ENCODE measurements around the gene TGFB1. TPM values are rescaled to one million over a fixed set of nuclear protein-coding genes. Genes with fewer than 3 reads are reported as not detected.

TGFB1 gene
- total RNA-seq, 1 experiment from 2014 or later = 54.6 TPM

DNA sequence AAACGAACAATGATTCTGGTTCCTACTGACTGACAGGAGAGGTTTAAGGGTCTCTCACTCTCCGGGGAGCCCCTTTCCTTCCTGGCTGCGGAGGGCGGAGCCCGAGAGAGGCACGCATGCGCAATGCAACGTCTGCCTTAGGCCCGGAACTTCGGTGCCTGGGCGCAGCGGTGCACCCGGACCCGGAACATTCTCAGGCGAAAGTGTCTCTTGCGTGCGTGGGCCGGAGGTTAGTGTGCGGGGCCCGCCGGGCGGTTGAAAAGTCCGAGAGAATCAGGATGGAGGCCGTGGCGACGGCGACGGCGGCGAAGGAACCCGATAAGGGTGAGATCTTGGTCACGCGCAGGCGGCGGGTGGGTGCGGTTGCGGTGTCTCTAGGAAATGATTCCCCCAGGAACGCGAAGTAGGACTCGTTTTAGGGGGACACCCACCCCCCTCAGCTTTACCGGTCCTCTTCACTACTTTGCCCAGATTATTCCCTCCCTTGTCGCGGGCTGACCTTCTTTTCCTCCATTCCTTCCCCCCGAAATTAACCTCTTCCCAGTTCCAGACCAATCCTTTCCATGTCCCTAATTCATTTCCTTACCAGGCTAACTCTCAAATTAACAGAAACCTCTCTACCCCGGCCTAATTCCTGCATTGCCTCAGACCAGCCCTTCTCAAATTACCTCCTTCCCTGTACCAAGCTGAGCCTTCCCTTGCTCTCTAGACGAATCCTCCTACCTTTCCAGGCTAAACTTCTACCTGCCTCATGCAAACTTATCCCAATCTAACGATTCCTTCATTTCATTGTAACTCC is 43.5 kb downstream of the TGFB1 start, which contains the start of gene CCDC97:
CCDC97 (plus strand) TSS at position 140 of the 799 bp plus-strand sequence; CDS start at position 279, 139 bp downstream.
- peak within 1 kb of the TSS; percentile 88 for H3K27ac ChIP-seq (ENCODE audit: low read depth, low read length)
- RAD21 ChIA-PET (ENCODE audit: low non-redundant PET in 1 of 2, low total read pairs in 2 of 2, uncharacterized antibody in 2 of 2, unreplicated experiment in 2 of 2) = interaction anchor here in 1 of 2 experiments (0.6 kb wide), 1 partner anchor 86 kb away, joined by 4 read pairs; no protein-coding TSS in a partner anchor
- no peak within 1 kb of the TSS for H2AFZ ChIP-seq (ENCODE audit: low read depth, low read length, poor library complexity, severe bottlenecking)
- peak within 1 kb of the TSS; percentile 79 to 92 for H3K4me3 ChIP-seq (replicated peaks in 1 of 2; ENCODE audit: low read depth in 1 of 2, low read length in 2 of 2)
- peak; percentile 76 for ATAC-seq
- no peaks in the 10 kb centered on the region for H3K27me3 ChIP-seq (ENCODE audit: insufficient read depth, low read length)
- CTCF ChIA-PET = no interaction called here
- peak; percentile 75 for DNase-seq (ENCODE audit: low read depth, low spot score)
- POLR2A ChIA-PET = no interaction called here
- intact Hi-C loops (cut with micrococcal nuclease) = loop anchor here (2.0 kb wide), 1 partner anchor 41 kb away; no protein-coding TSS in a partner anchor
- peaks cover 33% of the 10 kb centered on the region for H3K79me2 ChIP-seq (ENCODE audit: insufficient read depth, low read length)
- BruUV-seq (replicated peaks) = TSS peak; percentile 60
- peaks cover 4% of the 10 kb centered on the region; the same call in 1 of the 2 replicates for H4K20me1 ChIP-seq (ENCODE audit: insufficient read depth)
- no peaks in the 10 kb centered on the region for H3K9me2 ChIP-seq (ENCODE audit: insufficient read depth)
- peaks cover 12 to 25% of the 10 kb centered on the region in 2 experiments for H3K4me1 ChIP-seq (ENCODE audit: control insufficient read depth in 1 of 2, insufficient read depth in 2 of 2, low read length in 2 of 2)
- H3K4me2 ChIP-seq (ENCODE audit: low read length) = peak within 1 kb of the TSS; percentile 95
- H3K36me3 ChIP-seq (ENCODE audit: control insufficient read depth in 1 of 2, insufficient read depth in 2 of 2, low read length in 2 of 2) = peaks cover 11 to 38% of the 10 kb centered on the region in 2 experiments
- H3K9ac ChIP-seq (ENCODE audit: low read length) = peak within 1 kb of the TSS; percentile 84
- no peaks in the 10 kb centered on the region for H3K9me3 ChIP-seq (ENCODE audit: control insufficient read depth in 1 of 2, insufficient read depth in 1 of 2, low read depth in 1 of 2, low read length in 2 of 2)
- no peak for TF ChIP-seq YY1 (IDR thresholded peaks at IDR 0.05; ENCODE audit: extremely low read depth, insufficient replicate concordance, low read depth, low read length)
- no peak for TF ChIP-seq CEBPB (IDR thresholded peaks at IDR 0.05; ENCODE audit: low read depth)
- TF ChIP-seq, protein P1, sequence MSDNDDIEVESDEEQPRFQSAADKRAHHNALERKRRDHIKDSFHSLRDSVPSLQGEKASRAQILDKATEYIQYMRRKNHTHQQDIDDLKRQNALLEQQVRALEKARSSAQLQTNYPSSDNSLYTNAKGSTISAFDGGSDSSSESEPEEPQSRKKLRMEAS (IDR thresholded peaks at IDR 0.05) = peak; percentile 83
- no peak for TF ChIP-seq EZH2 (IDR thresholded peaks at IDR 0.05)
- no peak for TF ChIP-seq FOSL1 (IDR thresholded peaks at IDR 0.05; ENCODE audit: low read depth)
- TF ChIP-seq POLR2AphosphoS5 (IDR thresholded peaks at IDR 0.05; ENCODE audit: low read depth, low read length) = peak; percentile 91
- TF ChIP-seq, protein P2, sequence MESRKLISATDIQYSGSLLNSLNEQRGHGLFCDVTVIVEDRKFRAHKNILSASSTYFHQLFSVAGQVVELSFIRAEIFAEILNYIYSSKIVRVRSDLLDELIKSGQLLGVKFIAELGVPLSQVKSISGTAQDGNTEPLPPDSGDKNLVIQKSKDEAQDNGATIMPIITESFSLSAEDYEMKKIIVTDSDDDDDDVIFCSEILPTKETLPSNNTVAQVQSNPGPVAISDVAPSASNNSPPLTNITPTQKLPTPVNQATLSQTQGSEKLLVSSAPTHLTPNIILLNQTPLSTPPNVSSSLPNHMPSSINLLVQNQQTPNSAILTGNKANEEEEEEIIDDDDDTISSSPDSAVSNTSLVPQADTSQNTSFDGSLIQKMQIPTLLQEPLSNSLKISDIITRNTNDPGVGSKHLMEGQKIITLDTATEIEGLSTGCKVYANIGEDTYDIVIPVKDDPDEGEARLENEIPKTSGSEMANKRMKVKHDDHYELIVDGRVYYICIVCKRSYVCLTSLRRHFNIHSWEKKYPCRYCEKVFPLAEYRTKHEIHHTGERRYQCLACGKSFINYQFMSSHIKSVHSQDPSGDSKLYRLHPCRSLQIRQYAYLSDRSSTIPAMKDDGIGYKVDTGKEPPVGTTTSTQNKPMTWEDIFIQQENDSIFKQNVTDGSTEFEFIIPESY (IDR thresholded peaks at IDR 0.05; ENCODE audit: extremely low read depth, insufficient replicate concordance, low read length) = peak; percentile 54
- TF ChIP-seq, protein P3, sequence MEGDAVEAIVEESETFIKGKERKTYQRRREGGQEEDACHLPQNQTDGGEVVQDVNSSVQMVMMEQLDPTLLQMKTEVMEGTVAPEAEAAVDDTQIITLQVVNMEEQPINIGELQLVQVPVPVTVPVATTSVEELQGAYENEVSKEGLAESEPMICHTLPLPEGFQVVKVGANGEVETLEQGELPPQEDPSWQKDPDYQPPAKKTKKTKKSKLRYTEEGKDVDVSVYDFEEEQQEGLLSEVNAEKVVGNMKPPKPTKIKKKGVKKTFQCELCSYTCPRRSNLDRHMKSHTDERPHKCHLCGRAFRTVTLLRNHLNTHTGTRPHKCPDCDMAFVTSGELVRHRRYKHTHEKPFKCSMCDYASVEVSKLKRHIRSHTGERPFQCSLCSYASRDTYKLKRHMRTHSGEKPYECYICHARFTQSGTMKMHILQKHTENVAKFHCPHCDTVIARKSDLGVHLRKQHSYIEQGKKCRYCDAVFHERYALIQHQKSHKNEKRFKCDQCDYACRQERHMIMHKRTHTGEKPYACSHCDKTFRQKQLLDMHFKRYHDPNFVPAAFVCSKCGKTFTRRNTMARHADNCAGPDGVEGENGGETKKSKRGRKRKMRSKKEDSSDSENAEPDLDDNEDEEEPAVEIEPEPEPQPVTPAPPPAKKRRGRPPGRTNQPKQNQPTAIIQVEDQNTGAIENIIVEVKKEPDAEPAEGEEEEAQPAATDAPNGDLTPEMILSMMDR (IDR thresholded peaks at IDR 0.05 in 2 of 3, conservative IDR thresholded peaks at IDR 0.05 in 1 of 3; ENCODE audit: borderline replicate concordance in 1 of 3, insufficient read depth in 1 of 3, low read depth in 2 of 3, low read length in 2 of 3) = no peak
- TF ChIP-seq CBX3 (IDR thresholded peaks at IDR 0.05; ENCODE audit: low read depth) = peak; percentile 80
- peak; percentile 88 for TF ChIP-seq POLR2A (IDR thresholded peaks at IDR 0.05; ENCODE audit: borderline replicate concordance, extremely low read depth, insufficient read depth, insufficient read length)
- peak; percentile 68; the same call in 1 of the 2 replicates for TF ChIP-seq ELF1 (IDR thresholded peaks at IDR 0.05; ENCODE audit: borderline replicate concordance, low read depth)
- no peak for TF ChIP-seq RAD21 (IDR thresholded peaks at IDR 0.05; ENCODE audit: low read depth)
- peak; percentile 85 for TF ChIP-seq ZFX (IDR thresholded peaks at IDR 0.05)
- no peak for TF ChIP-seq ZNF274 (IDR thresholded peaks at IDR 0.05; ENCODE audit: low read depth, low read length)
- peak; percentile 48; the same call in 1 of the 2 replicates for TF ChIP-seq SP1 (IDR thresholded peaks at IDR 0.05; ENCODE audit: low read depth)
- TF ChIP-seq, protein P4, sequence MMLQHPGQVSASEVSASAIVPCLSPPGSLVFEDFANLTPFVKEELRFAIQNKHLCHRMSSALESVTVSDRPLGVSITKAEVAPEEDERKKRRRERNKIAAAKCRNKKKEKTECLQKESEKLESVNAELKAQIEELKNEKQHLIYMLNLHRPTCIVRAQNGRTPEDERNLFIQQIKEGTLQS (IDR thresholded peaks at IDR 0.05) = no peak
- peak; percentile 85 for TF ChIP-seq EGR1 (IDR thresholded peaks at IDR 0.05; ENCODE audit: low read depth)
- no peak for TF ChIP-seq EZH2phosphoT487 (IDR thresholded peaks at IDR 0.05; ENCODE audit: borderline replicate concordance)
- TF ChIP-seq TCF7L2 (IDR thresholded peaks at IDR 0.05; ENCODE audit: borderline replicate concordance, extremely low read depth, insufficient read depth, insufficient read length) = peak; percentile 52
- TF ChIP-seq SIN3A (IDR thresholded peaks at IDR 0.05; ENCODE audit: low read depth) = peak; percentile 73
- TF ChIP-seq JUND (IDR thresholded peaks at IDR 0.05) = no peak
- TF ChIP-seq SRF (IDR thresholded peaks at IDR 0.05; ENCODE audit: low read depth) = peak; percentile 67; the same call in 1 of the 2 replicates
